ENCODE measurements around the gene SNHG17.

Gene SNHG17

DNA sequence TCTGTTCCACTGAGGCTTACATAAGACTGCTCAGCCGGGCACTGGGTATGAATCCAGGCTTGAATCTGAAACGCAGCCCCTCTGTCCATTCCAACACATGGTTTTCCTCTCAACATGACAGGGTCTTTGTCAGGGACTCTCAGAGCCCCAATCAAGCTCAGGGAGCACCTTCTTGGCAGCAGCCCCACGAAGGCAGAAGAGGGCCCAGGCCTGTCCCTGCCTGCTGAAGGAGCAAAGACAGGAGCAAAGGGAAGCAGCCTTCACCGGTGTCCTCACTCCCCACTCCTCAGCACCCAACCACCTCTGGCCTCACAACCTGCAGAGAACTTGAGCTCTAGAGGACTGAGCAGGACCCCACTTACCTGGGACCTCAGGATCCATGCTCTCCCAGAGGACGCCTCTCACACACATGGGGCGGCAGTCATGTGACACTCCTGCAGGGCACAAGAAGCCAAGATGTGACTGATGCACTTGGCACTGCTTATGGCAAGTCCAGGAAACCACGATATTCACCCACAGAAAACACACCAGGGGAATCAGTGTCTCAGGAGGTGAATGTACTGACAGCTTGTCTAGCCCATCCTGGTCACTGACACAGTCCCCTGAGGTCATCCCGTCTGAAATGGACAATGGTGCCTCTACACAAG, 4.3 kb downstream of the SNHG17 start:
- H3K36me3 ChIP-seq (ENCODE audit: insufficient read depth, low read length), result peaks cover 79% of the 10 kb centered on the region
- H3K4me3 ChIP-seq (ENCODE audit: low read depth in 1 of 2, low read length in 2 of 2), result no peak overlapping the region
- H3K27me3 ChIP-seq (ENCODE audit: control insufficient read depth in 1 of 2, insufficient read depth in 2 of 2, low read length in 2 of 2), result no peaks in the 10 kb centered on the region
- no peaks in the 10 kb centered on the region for H3K9me3 ChIP-seq (ENCODE audit: low read length)
- H3K27ac ChIP-seq (ENCODE audit: low read depth, low read length), result no peak overlapping the region
- H3K4me1 ChIP-seq (ENCODE audit: insufficient read depth, low read length), result peaks cover 10% of the 10 kb centered on the region
- no peak overlapping the region for H3K9ac ChIP-seq (ENCODE audit: low read length)

GRCh38 chr20:38429301-38429700, 5.8 kb downstream of the SNHG17 start:
- Histone ChIP-seq H3K27me3 (ENCODE audit: control insufficient read depth in 1 of 2, insufficient read depth in 2 of 2, low read length in 2 of 2) (no peaks in the 10 kb centered on the region), H3K4me1 (ENCODE audit: insufficient read depth, low read length) (peaks cover 8% of the 10 kb centered on the region), H3K9ac (ENCODE audit: low read length) (no peak overlapping the region), H3K9me3 (ENCODE audit: low read length) (no peaks in the 10 kb centered on the region), H3K36me3 (ENCODE audit: insufficient read depth, low read length) (peaks cover 92% of the 10 kb centered on the region), H3K27ac (ENCODE audit: low read depth, low read length) (no peak overlapping the region), H3K4me3 (ENCODE audit: low read depth in 1 of 2, low read length in 2 of 2) (no peak overlapping the region)

DNA sequence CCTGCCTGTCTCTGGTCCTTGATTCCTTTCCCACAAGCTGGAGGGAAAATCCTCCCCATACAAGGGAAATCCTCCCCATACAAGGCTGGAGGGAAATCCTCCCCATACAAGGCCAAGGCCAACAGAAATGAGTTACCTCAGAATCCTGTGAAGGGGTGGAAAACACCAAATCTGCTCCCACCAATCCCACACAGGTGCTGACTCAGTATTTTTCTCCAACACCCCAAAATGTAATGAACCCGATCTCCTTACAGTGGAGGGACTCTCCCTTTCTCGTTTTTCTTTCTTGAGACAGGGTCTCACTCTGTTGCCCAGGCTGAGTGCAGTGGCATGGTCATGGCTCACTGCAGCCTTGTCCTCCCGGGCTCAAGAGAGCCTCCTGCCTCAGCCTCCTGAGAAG, 6.3 kb downstream of the SNHG17 start:
- Histone ChIP-seq H3K27me3 (ENCODE audit: control insufficient read depth in 1 of 2, insufficient read depth in 2 of 2, low read length in 2 of 2) (no peaks in the 10 kb centered on the region), H3K4me1 (ENCODE audit: insufficient read depth, low read length) (peaks cover 3% of the 10 kb centered on the region), H3K27ac (ENCODE audit: low read depth, low read length) (no peak overlapping the region), H3K36me3 (ENCODE audit: insufficient read depth, low read length) (peaks cover 90% of the 10 kb centered on the region), H3K9ac (ENCODE audit: low read length) (no peak overlapping the region), H3K9me3 (ENCODE audit: low read length) (no peaks in the 10 kb centered on the region), H3K4me3 (ENCODE audit: low read depth in 1 of 2, low read length in 2 of 2) (no peak overlapping the region)

DNA sequence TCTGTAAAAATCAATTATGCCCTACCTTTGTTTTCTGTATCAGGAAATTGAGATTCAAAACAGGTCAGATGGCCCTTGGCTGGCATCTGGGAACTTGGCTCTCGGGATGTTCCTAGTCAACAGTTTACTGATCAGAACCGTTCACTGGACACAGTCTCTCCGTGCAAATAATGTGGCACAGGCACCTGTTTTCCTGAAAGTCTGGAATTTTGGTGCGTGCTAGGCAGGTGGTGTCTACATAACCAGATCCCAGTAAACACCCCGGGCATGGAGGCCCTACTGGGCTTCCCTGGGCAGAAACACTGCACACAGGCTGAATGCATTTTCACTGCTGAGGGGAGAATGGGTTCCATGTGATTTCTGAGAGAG, 7.5 kb downstream of the SNHG17 start:
- Histone ChIP-seq H3K4me3 (ENCODE audit: low read depth in 1 of 2, low read length in 2 of 2) (no peak overlapping the region), H3K9ac (ENCODE audit: low read length) (no peak overlapping the region), H3K4me1 (ENCODE audit: insufficient read depth, low read length) (no peaks in the 10 kb centered on the region), H3K36me3 (ENCODE audit: insufficient read depth, low read length) (peaks cover 85% of the 10 kb centered on the region), H3K9me3 (ENCODE audit: low read length) (no peaks in the 10 kb centered on the region), H3K27me3 (ENCODE audit: control insufficient read depth in 1 of 2, insufficient read depth in 2 of 2, low read length in 2 of 2) (no peaks in the 10 kb centered on the region), H3K27ac (ENCODE audit: low read depth, low read length) (no peak overlapping the region)

DNA sequence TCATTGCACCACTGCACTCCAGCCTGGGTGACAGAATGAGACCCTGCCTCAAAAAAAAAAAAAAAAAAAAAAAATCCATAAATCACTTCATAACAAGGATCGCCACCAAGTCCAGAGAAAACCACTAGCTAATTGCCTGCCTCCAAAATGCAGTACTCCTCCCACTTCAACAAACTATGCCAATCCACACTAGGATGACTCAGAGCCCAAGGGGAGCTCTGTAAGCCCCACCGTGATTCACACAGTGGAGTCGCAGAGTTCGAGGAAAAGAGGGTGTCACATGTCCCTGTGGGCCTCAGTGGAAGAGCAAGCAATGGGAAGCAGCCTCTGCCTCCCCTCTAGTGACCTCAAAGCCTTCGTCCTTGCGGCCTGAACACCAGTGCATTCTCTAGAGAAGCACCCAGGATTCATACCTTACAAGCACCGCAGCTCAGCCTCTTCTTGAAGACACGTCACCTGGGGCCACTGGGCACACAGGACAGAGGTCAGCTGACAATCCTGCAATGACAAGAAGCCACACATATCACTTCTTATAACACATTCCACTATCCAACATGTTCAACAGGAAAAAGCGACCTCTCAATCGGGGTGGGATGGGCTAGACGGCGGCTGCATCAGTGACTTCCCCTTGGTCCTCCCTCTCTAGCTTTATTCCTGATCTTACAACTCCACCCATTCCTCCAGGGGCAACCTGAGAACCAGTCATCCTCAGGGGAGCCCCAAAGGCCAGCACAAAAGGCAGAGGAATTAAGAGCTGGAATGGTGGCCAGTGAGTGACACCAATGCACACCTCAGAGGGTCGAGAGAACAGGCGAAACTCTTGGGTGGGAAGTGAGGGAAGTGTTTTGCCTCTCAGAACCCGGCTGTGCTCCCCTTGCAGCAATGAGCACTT, 8.9 kb downstream of the SNHG17 start:
- Histone ChIP-seq H3K27ac (ENCODE audit: low read depth, low read length) (no peak overlapping the region), H3K9ac (ENCODE audit: low read length) (no peak overlapping the region), H3K9me3 (ENCODE audit: low read length) (no peaks in the 10 kb centered on the region), H3K4me1 (ENCODE audit: insufficient read depth, low read length) (no peaks in the 10 kb centered on the region), H3K36me3 (ENCODE audit: insufficient read depth, low read length) (peaks cover 82% of the 10 kb centered on the region), H3K27me3 (ENCODE audit: control insufficient read depth in 1 of 2, insufficient read depth in 2 of 2, low read length in 2 of 2) (no peaks in the 10 kb centered on the region), H3K4me3 (ENCODE audit: low read depth in 1 of 2, low read length in 2 of 2) (no peak overlapping the region)

DNA sequence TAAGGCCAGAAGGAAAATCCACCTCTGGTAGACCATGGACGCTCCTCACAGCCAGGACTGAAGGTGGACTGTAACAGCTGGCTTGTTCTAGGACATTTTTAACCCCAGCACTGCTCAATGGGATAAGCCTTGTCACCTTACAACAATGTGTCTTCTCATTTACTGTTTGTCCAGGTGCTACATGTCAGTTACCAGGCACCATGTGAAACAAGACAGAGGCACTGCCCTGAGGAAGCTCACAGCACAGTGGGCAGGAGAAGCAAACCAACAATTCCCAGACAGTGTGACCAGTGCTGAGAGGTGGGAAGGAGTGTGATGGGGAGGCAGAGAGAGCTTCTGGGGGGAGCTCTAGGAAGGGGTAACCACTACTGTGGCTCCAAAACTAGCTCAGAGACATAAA, 10.7 kb downstream of the SNHG17 start:
- Histone ChIP-seq H3K9me3 (ENCODE audit: low read length) (no peaks in the 10 kb centered on the region), H3K4me3 (ENCODE audit: low read depth in 1 of 2, low read length in 2 of 2) (no peak overlapping the region), H3K36me3 (ENCODE audit: insufficient read depth, low read length) (peaks cover 90% of the 10 kb centered on the region), H3K27ac (ENCODE audit: low read depth, low read length) (no peak overlapping the region), H3K27me3 (ENCODE audit: control insufficient read depth in 1 of 2, insufficient read depth in 2 of 2, low read length in 2 of 2) (no peaks in the 10 kb centered on the region), H3K4me1 (ENCODE audit: insufficient read depth, low read length) (no peaks in the 10 kb centered on the region), H3K9ac (ENCODE audit: low read length) (no peak overlapping the region)

DNA sequence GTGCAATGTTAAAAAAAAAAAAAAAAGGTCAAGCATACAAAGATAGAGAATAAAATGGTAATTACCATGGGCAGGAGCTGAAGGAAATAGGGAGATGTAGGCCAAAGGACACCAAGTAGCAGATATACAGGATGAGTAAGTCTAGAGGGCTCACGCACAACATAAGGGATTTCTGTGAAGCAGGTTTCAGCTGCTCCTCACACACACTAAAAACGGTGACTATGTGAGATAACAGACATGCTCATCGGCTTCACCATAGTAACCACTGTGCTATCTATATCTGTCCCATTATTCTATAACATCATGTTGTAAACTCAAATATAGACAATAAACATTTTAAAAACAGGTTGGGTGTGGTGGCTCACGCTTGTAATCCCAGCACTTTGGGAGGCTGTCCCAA, 11.6 kb downstream of the SNHG17 start:
- Histone ChIP-seq H3K4me1 (ENCODE audit: insufficient read depth, low read length) (no peaks in the 10 kb centered on the region), H3K9me3 (ENCODE audit: low read length) (no peaks in the 10 kb centered on the region), H3K27ac (ENCODE audit: low read depth, low read length) (no peak overlapping the region), H3K36me3 (ENCODE audit: insufficient read depth, low read length) (peaks cover 90% of the 10 kb centered on the region), H3K9ac (ENCODE audit: low read length) (no peak overlapping the region), H3K27me3 (ENCODE audit: control insufficient read depth in 1 of 2, insufficient read depth in 2 of 2, low read length in 2 of 2) (no peaks in the 10 kb centered on the region), H3K4me3 (ENCODE audit: low read depth in 1 of 2, low read length in 2 of 2) (no peak overlapping the region)

- Histone ChIP-seq H3K27ac (ENCODE audit: low read depth, low read length) (no peak overlapping the region), H3K4me1 (ENCODE audit: insufficient read depth, low read length) (no peaks in the 10 kb centered on the region), H3K9me3 (ENCODE audit: low read length) (no peaks in the 10 kb centered on the region), H3K9ac (ENCODE audit: low read length) (no peak overlapping the region), H3K4me3 (ENCODE audit: low read depth in 1 of 2, low read length in 2 of 2) (no peak overlapping the region), H3K27me3 (ENCODE audit: control insufficient read depth in 1 of 2, insufficient read depth in 2 of 2, low read length in 2 of 2) (no peaks in the 10 kb centered on the region), H3K36me3 (ENCODE audit: insufficient read depth, low read length) (peaks cover 79% of the 10 kb centered on the region)
These were observed 13.2 kb downstream of the SNHG17 start for GRCh38 chr20:38421915-38422314.

DNA sequence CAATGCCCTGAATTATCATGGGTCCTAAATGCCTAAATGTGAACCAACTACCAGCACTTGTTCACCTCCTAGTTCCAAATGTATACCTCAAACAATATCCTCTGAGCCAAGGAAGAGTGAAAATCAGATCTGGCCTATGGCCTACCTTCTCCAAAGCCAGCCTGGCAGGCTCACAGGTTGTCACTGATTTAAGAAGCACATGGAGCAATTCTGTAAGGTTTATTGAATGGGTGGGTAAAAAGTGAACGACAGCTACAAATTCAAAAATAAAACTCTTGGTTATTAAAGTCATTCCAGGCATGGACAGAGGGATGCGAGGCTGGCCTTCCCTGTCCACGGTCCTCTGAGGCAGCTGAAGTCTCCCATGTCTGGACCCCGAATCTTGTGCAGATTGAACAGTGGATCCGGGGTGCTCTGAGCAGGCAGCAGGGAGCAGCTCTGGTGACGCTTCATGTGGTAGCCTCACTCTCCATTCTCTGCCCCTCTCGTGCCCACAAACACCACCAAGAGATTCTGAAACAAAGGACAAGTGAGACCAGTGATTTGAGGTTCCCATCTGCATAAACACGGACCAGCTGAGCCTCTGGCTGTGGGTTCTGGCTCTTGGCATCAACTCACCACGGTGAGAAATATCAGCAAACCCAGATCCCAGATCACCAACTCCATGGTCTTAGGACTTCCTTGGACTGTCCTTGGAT, 14.6 kb downstream of the SNHG17 start:
- H3K27me3 ChIP-seq (ENCODE audit: control insufficient read depth in 1 of 2, insufficient read depth in 2 of 2, low read length in 2 of 2), result no peaks in the 10 kb centered on the region
- H3K9me3 ChIP-seq (ENCODE audit: low read length), result no peaks in the 10 kb centered on the region
- H3K9ac ChIP-seq (ENCODE audit: low read length), result no peak overlapping the region
- no peak overlapping the region for H3K4me3 ChIP-seq (ENCODE audit: low read depth in 1 of 2, low read length in 2 of 2)
- H3K4me1 ChIP-seq (ENCODE audit: insufficient read depth, low read length), result no peaks in the 10 kb centered on the region
- no peak overlapping the region for H3K27ac ChIP-seq (ENCODE audit: low read depth, low read length)
- H3K36me3 ChIP-seq (ENCODE audit: insufficient read depth, low read length), result peaks cover 65% of the 10 kb centered on the region

DNA sequence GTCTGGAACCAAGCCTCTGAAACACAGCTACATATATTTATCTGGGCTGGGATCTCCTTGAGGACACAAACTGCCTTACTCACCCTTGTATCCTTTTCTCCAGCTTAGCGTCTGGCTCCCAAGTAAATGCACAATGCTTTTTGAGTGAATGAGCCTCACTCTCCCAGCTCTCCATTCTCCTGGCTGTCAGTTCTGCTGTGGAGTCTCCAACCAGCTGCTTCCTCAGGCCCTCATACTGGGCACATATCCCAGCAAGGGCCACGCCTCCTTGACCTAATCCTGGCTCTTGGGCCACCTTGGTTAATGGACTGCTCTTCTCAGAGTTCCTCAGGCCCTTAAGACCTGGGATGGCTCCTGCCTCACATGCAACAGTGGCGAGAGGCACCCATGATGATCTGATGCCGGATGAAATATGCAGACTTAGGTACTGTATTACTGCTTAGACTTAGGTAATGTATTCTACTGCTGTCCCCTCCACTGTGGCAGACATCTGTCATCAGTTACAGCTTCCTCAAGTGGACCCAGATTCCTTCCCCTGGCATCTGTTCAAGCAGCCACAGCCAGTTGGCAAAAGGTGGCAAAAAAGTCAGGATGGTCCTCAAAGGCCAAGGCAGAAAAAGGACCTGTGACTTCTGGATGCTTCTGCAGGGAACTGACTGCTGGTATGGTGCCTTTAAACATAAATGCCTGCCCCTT, 16.5 kb downstream of the SNHG17 start:
- H3K27me3 ChIP-seq (ENCODE audit: control insufficient read depth in 1 of 2, insufficient read depth in 2 of 2, low read length in 2 of 2), result no peaks in the 10 kb centered on the region
- peaks cover 49% of the 10 kb centered on the region for H3K36me3 ChIP-seq (ENCODE audit: insufficient read depth, low read length)
- H3K27ac ChIP-seq (ENCODE audit: low read depth, low read length), result no peak overlapping the region
- no peak overlapping the region for H3K4me3 ChIP-seq (ENCODE audit: low read depth in 1 of 2, low read length in 2 of 2)
- H3K4me1 ChIP-seq (ENCODE audit: insufficient read depth, low read length), result no peaks in the 10 kb centered on the region
- no peaks in the 10 kb centered on the region for H3K9me3 ChIP-seq (ENCODE audit: low read length)
- H3K9ac ChIP-seq (ENCODE audit: low read length), result no peak overlapping the region

- Histone ChIP-seq H3K9me3 (ENCODE audit: low read length) (no peaks in the 10 kb centered on the region), H3K36me3 (ENCODE audit: insufficient read depth, low read length) (peaks cover 26% of the 10 kb centered on the region), H3K27ac (ENCODE audit: low read depth, low read length) (no peak overlapping the region), H3K27me3 (ENCODE audit: control insufficient read depth in 1 of 2, insufficient read depth in 2 of 2, low read length in 2 of 2) (no peaks in the 10 kb centered on the region), H3K4me1 (ENCODE audit: insufficient read depth, low read length) (no peaks in the 10 kb centered on the region), H3K9ac (ENCODE audit: low read length) (no peak overlapping the region), H3K4me3 (ENCODE audit: low read depth in 1 of 2, low read length in 2 of 2) (no peak overlapping the region)
These were observed 20.2 kb downstream of the SNHG17 start for GRCh38 chr20:38414769-38415450.

All from muscle layer of colon (tissue), 2 donors.